WTC11 (cell line): ENCODE results near the gene NGRN. TPM values are rescaled to one million over a fixed set of nuclear protein-coding genes. Genes with fewer than 3 reads are reported as not detected.
A peak's percentile ranks its signal among the peaks of the same experiment; 100 is the strongest.
"Not testable (repeated sequence)": the region's sequence is repeated elsewhere in the genome, so short reads cannot be mapped to it uniquely, and the experiment has no call there.

Experiments used
- ATAC-seq: fragments of 200-7000 bp; cut with Tn5 transposase; 2 replicates; pipeline ENCODE4 v1.10.0; 2021; ENCODE audit warnings: mild to moderate bottlenecking, moderate library complexity
- CTCF ChIA-PET: fragments of 300-600 bp; sonication (Branson Sonifier 250); formaldehyde crosslinking; loops from one replicate; lab custom pipeline; 2021; ENCODE audit warnings: antibody characterized with exemption; lab: Charles Lee
- POLR2A ChIA-PET: fragments of 350-600 bp; sonication (Branson Sonifier 250); formaldehyde crosslinking; loops from one replicate; lab custom pipeline; 2021; ENCODE audit warnings: antibody characterized with exemption; lab: Charles Lee
- DNase-seq: peaks from one replicate; pipeline ENCODE4 v3.0.0; 2021; ENCODE audit warnings: low spot score
- H3K27ac Mint-ChIP-seq: 2 replicates; pipeline ENCODE4 v1.8.0; 2021; ENCODE audit warnings: mixed read lengths
- H3K27me3 Mint-ChIP-seq: 2 replicates; pipeline ENCODE4 v1.8.0; 2021; ENCODE audit warnings: low read depth, mild to moderate bottlenecking, moderate library complexity, mixed read lengths
- H3K36me3 Mint-ChIP-seq: 2 replicates; pipeline ENCODE4 v1.8.0; 2021; ENCODE audit warnings: mixed read lengths
- H3K4me1 Mint-ChIP-seq: 2 replicates; pipeline ENCODE4 v1.8.0; 2022; ENCODE audit warnings: mixed read lengths
- H3K4me3 Mint-ChIP-seq: 2 replicates; pipeline ENCODE4 v1.8.0; 2021; ENCODE audit warnings: mild to moderate bottlenecking, moderate library complexity, mixed read lengths
- H3K9me3 Mint-ChIP-seq: 2 replicates; pipeline ENCODE4 v1.8.0; 2021; ENCODE audit warnings: mixed read lengths
- ATF3 ChIP-seq: sonication (generic); formaldehyde crosslinking; conservative IDR thresholded peaks from 2 replicates; pipeline ENCODE4 v1.8.1; 2022; ENCODE audit warnings: mild to moderate bottlenecking, missing genetic modification reagents
- CBFB ChIP-seq: sonication (generic); formaldehyde crosslinking; IDR thresholded peaks from 2 replicates; pipeline ENCODE4 v1.8.1; 2022; ENCODE audit warnings: mild to moderate bottlenecking, low read depth, missing genetic modification reagents
- CDX4 ChIP-seq: fragments of 250-450 bp; sonication (Bioruptor Pico); IDR thresholded peaks from 2 replicates; pipeline ENCODE4 v1.9.0; 2021; ENCODE audit warnings: moderate library complexity, mild to moderate bottlenecking, inconsistent platforms, borderline replicate concordance
- ELF4 ChIP-seq: sonication (generic); formaldehyde crosslinking; IDR thresholded peaks from 2 replicates; pipeline ENCODE4 v1.8.1; 2022; ENCODE audit warnings: low read depth, mild to moderate bottlenecking, moderate library complexity, missing genetic modification reagents
- GABPB1 ChIP-seq: sonication (generic); formaldehyde crosslinking; IDR thresholded peaks from 2 replicates; pipeline ENCODE4 v1.8.1; 2023; ENCODE audit warnings: mild to moderate bottlenecking, missing genetic modification reagents
- GRHL2 ChIP-seq: fragments of 250-450 bp; sonication (Bioruptor Pico); IDR thresholded peaks from 2 replicates; pipeline ENCODE4 v1.8.0; 2022; ENCODE audit warnings: mild to moderate bottlenecking, moderate library complexity; ENCODE audit not compliant: insufficient replicate concordance, severe bottlenecking
- GTF2I ChIP-seq: fragments of 250-450 bp; sonication (Bioruptor Pico); conservative IDR thresholded peaks from 2 replicates; pipeline ENCODE4 v1.4.0; 2021; ENCODE audit warnings: mild to moderate bottlenecking
- HMGA2 ChIP-seq: fragments of 250-450 bp; sonication (Bioruptor Pico); IDR thresholded peaks from 2 replicates; pipeline ENCODE4 v1.4.0; 2021; ENCODE audit warnings: mild to moderate bottlenecking, moderate library complexity
- HMGXB4 ChIP-seq: sonication (generic); formaldehyde crosslinking; IDR thresholded peaks from 2 replicates; pipeline ENCODE4 v1.8.1; 2023; ENCODE audit warnings: mild to moderate bottlenecking, moderate library complexity, missing genetic modification reagents
- IRF1 ChIP-seq: sonication (generic); formaldehyde crosslinking; IDR thresholded peaks from 2 replicates; pipeline ENCODE4 v1.8.0; 2023; ENCODE audit warnings: missing genetic modification reagents
- IRF2 ChIP-seq: sonication (generic); formaldehyde crosslinking; IDR thresholded peaks from 2 replicates; pipeline ENCODE4 v1.8.0; 2022; ENCODE audit warnings: low read depth, missing genetic modification reagents, borderline replicate concordance
- MYBL2 ChIP-seq: sonication (generic); formaldehyde crosslinking; IDR thresholded peaks from 2 replicates; pipeline ENCODE4 v1.8.1; 2023; ENCODE audit warnings: mild to moderate bottlenecking, moderate library complexity, missing genetic modification reagents
- NFATC4 ChIP-seq: fragments of 250-450 bp; sonication (Bioruptor Pico); IDR thresholded peaks from 2 replicates; pipeline ENCODE4 v1.9.0; 2021; ENCODE audit warnings: mild to moderate bottlenecking
- NR1H2 ChIP-seq: sonication (generic); formaldehyde crosslinking; IDR thresholded peaks from 2 replicates; pipeline ENCODE4 v1.9.0; 2021; ENCODE audit warnings: mild to moderate bottlenecking, moderate library complexity, missing genetic modification reagents
- NR3C1 ChIP-seq: sonication (generic); formaldehyde crosslinking; conservative IDR thresholded peaks from 2 replicates; pipeline ENCODE4 v1.8.1; 2023; ENCODE audit warnings: low read depth, mild to moderate bottlenecking, missing genetic modification reagents
- PRRX2 ChIP-seq: fragments of 250-450 bp; sonication (Bioruptor Pico); IDR thresholded peaks from 2 replicates; pipeline ENCODE4 v1.8.0; 2021; ENCODE audit warnings: mild to moderate bottlenecking
- RORB ChIP-seq: fragments of 250-450 bp; sonication (Bioruptor Pico); IDR thresholded peaks from 2 replicates; pipeline ENCODE4 v1.9.0; 2021; ENCODE audit warnings: mild to moderate bottlenecking
- SMAD3 ChIP-seq: sonication (generic); formaldehyde crosslinking; IDR thresholded peaks from 2 replicates; pipeline ENCODE4 v1.8.0; 2022; ENCODE audit warnings: missing genetic modification reagents, mild to moderate bottlenecking, borderline replicate concordance
- SMAD4 ChIP-seq: sonication (generic); formaldehyde crosslinking; IDR thresholded peaks from 2 replicates; pipeline ENCODE4 v1.8.0; 2022; ENCODE audit warnings: mild to moderate bottlenecking, missing genetic modification reagents
- USF1 ChIP-seq: sonication (generic); formaldehyde crosslinking; IDR thresholded peaks from 2 replicates; pipeline ENCODE4 v1.8.0; 2022; ENCODE audit warnings: mild to moderate bottlenecking, missing genetic modification reagents
- ZBTB21 ChIP-seq: sonication (generic); formaldehyde crosslinking; IDR thresholded peaks from 2 replicates; pipeline ENCODE4 v1.8.1; 2023; ENCODE audit warnings: mild to moderate bottlenecking, missing genetic modification reagents, borderline replicate concordance
- ZNF232 ChIP-seq: sonication (generic); formaldehyde crosslinking; IDR thresholded peaks from 2 replicates; pipeline ENCODE4 v1.8.0; 2022; ENCODE audit warnings: mild to moderate bottlenecking, missing genetic modification reagents
- ZNF281 ChIP-seq: sonication (generic); formaldehyde crosslinking; IDR thresholded peaks from 2 replicates; pipeline ENCODE4 v1.8.0; 2023; ENCODE audit warnings: mild to moderate bottlenecking, missing genetic modification reagents
- ZNF423 ChIP-seq: fragments of 250-450 bp; sonication (Bioruptor Pico); IDR thresholded peaks from 2 replicates; pipeline ENCODE4 v2.1.2; 2022; ENCODE audit warnings: mild to moderate bottlenecking, moderate library complexity
- total RNA-seq: library from RNA; stranded (reverse); gene quantifications from 3 replicates; pipeline ENCODE4 v1.2.3, GENCODE V29; 2021

Gene NGRN
- total RNA-seq, 1 experiment from 2014 or later = 77.8 TPM

GRCh38 chr15:90257776-90258175 is 7.7 kb upstream of the NGRN start:
- no peaks in the 10 kb centered on the region for H3K9me3 Mint-ChIP-seq
- no peak for DNase-seq
- POLR2A ChIA-PET = no interaction called here
- TF ChIP-seq ATF3 (CRISPR knock-in tag) (no peak), GABPB1 (CRISPR knock-in tag) (no peak), ZNF281 (CRISPR knock-in tag) (no peak), CDX4 (CRISPR knock-in tag) (no peak), NR1H2 (CRISPR knock-in tag) (no peak), RORB (CRISPR knock-in tag) (no peak), SMAD4 (CRISPR knock-in tag) (no peak)
- H3K36me3 Mint-ChIP-seq = no peaks in the 10 kb centered on the region
- H3K27ac Mint-ChIP-seq = 0 out of 2 replicates have a peak overlapping the region, but pooled peaks have one; percentile 39
- H3K4me3 Mint-ChIP-seq = no peak overlapping the region
- no peak for ATAC-seq
- CTCF ChIA-PET = interaction anchor here (1.4 kb wide), 1 partner anchor 62 kb away, joined by 3 read pairs; no protein-coding TSS in a partner anchor
- peaks cover 3% of the 10 kb centered on the region; the same call in 1 of the 2 replicates for H3K4me1 Mint-ChIP-seq
- no peaks in the 10 kb centered on the region; the same call in 1 of the 2 replicates for H3K27me3 Mint-ChIP-seq

GRCh38 chr15:90259524-90259923 is 5.9 kb upstream of the NGRN start:
- ATAC-seq = no peak
- CTCF ChIA-PET = no interaction called here
- no peak for TF ChIP-seq ZBTB21
- no peak for TF ChIP-seq NFATC4
- TF ChIP-seq CBFB (CRISPR knock-in tag) = no peak
- no peak for TF ChIP-seq IRF1
- no peak for TF ChIP-seq MYBL2 (CRISPR knock-in tag)
- TF ChIP-seq, all 79 proteins: peak for 0

GRCh38 chr15:90260731-90261130 is 4.7 kb upstream of the NGRN start:
- not testable (repeated sequence) for DNase-seq, H3K9me3 Mint-ChIP-seq, H3K27me3 Mint-ChIP-seq, H3K36me3 Mint-ChIP-seq, ATAC-seq, H3K27ac Mint-ChIP-seq, H3K4me3 Mint-ChIP-seq
- H3K4me1 Mint-ChIP-seq = peaks cover 11% of the 10 kb centered on the region
- POLR2A ChIA-PET = interaction anchor here (0.6 kb wide), 1 partner anchor 18 kb away, joined by 4 read pairs; no protein-coding TSS in a partner anchor
- CTCF ChIA-PET = interaction anchor here (0.7 to 2.4 kb wide), 3 partner anchors 11 to 112 kb away, joined by 4 to 10 read pairs (median 4); partner anchors contain the start of gene TTLL13

More at GRCh38 chr15:90259524-90259923, 5.9 kb upstream of the NGRN start:
- H3K27ac Mint-ChIP-seq = no peak overlapping the region
- POLR2A ChIA-PET = no interaction called here
- H3K36me3 Mint-ChIP-seq = no peaks in the 10 kb centered on the region
- H3K4me1 Mint-ChIP-seq = peaks cover 8% of the 10 kb centered on the region
- H3K9me3 Mint-ChIP-seq = no peaks in the 10 kb centered on the region
- no peak overlapping the region for H3K4me3 Mint-ChIP-seq
- H3K27me3 Mint-ChIP-seq = no peaks in the 10 kb centered on the region; the same call in 1 of the 2 replicates
- no peak for DNase-seq

- ChIA-PET POLR2A (no interaction called here), CTCF (interaction anchor here (2.1 to 2.4 kb wide), 2 partner anchors 12 to 32 kb away, joined by 4 to 10 read pairs; partner anchors contain the start of gene TTLL13)
- H3K9me3 Mint-ChIP-seq = no peaks in the 10 kb centered on the region
- H3K4me1 Mint-ChIP-seq = peaks cover 18% of the 10 kb centered on the region
- DNase-seq (no peak), ATAC-seq (no peak)
- H3K4me3 Mint-ChIP-seq = no peak overlapping the region
- no peaks in the 10 kb centered on the region; the same call in 1 of the 2 replicates for H3K27me3 Mint-ChIP-seq
- H3K36me3 Mint-ChIP-seq = peaks cover 2% of the 10 kb centered on the region; the same call in 1 of the 2 replicates
- H3K27ac Mint-ChIP-seq = no peak overlapping the region
- TF ChIP-seq ZNF423 (CRISPR knock-in tag) = no peak
- no peak for TF ChIP-seq MYBL2 (CRISPR knock-in tag)
- no peak for TF ChIP-seq ZNF232 (CRISPR knock-in tag)
- TF ChIP-seq GTF2I (CRISPR knock-in tag) = no peak
- no peak for TF ChIP-seq USF1 (CRISPR knock-in tag)
- no peak for TF ChIP-seq IRF2 (CRISPR knock-in tag)
- TF ChIP-seq SMAD3 (CRISPR knock-in tag) = no peak
- TF ChIP-seq PRRX2 = no peak
- no peak for TF ChIP-seq ELF4 (CRISPR knock-in tag)
- TF ChIP-seq HMGA2 = no peak
- no peak for TF ChIP-seq NR3C1 (CRISPR knock-in tag)
- TF ChIP-seq GRHL2 (CRISPR knock-in tag) = no peak
- TF ChIP-seq HMGXB4 (CRISPR knock-in tag) = no peak
Observed at GRCh38 chr15:90261811-90262210, 3.7 kb upstream of the NGRN start.
